Stomach (tissue), 9 donors: ENCODE measurements around the gene ZNF783. TPM values are rescaled to one million over a fixed set of nuclear protein-coding genes. Genes with fewer than 3 reads are reported as not detected.
A peak's percentile ranks its signal among the peaks of the same experiment; 100 is the strongest.
"Not testable (repeated sequence)": the region's sequence is repeated elsewhere in the genome, so short reads cannot be mapped to it uniquely, and the experiment has no call there.

Source experiments
- DNase-seq, 2 donors: peaks; one replicate each; pipeline versions ENCODE4 v3.0.0 to v3.0.0-alpha.2; 2013 to 2019
- H3K27ac ChIP-seq, 5 donors: fragments of 200-600 bp in 4 of 5; sonication (generic) in 4 of 5; one replicate each; pipeline ENCODE4 v1.5.1; 2013 to 2019; ENCODE audit warnings: mild to moderate bottlenecking in 1 of 5, moderate library complexity in 1 of 5
- H3K27me3 ChIP-seq, 3 donors: fragments of 200-600 bp; sonication (generic); one replicate each; pipeline ENCODE4 v1.5.1; 2017 to 2019; ENCODE audit warnings: mixed run types in 1 of 3
- H3K36me3 ChIP-seq, 4 donors: fragments of 200-600 bp; sonication (generic); 1 replicate in 3 of 4; 2 replicates in 1 of 4; pipeline ENCODE4 v1.5.1; 2016 to 2019
- H3K4me1 ChIP-seq, 4 donors: fragments of 200-600 bp; sonication (generic); one replicate each; pipeline ENCODE4 v1.5.1; 2016 to 2019
- H3K4me3 ChIP-seq, 4 donors: fragments of 200-600 bp; sonication (generic) in 3 of 4; one replicate each; pipeline ENCODE4 v1.5.1; 2016 to 2019; ENCODE audit warnings: mild to moderate bottlenecking in 1 of 4
- H3K9me3 ChIP-seq, 4 donors: fragments of 200-600 bp; sonication (generic); one replicate each; pipeline ENCODE4 v1.5.1; 2016 to 2019
- EP300 ChIP-seq: sonication (generic); formaldehyde crosslinking; IDR thresholded peaks from one replicate; pipeline ENCODE4 v1.6.1; 2017; ENCODE audit warnings: antibody characterized with exemption
- POLR2A ChIP-seq, 4 donors: fragments of 450-650 bp; IDR thresholded peaks; one replicate each; pipeline ENCODE4 v1.6.1; 2016; ENCODE audit warnings: antibody characterized with exemption in 4 of 4, control low read depth in 2 of 4, mild to moderate bottlenecking in 1 of 4, moderate library complexity in 1 of 4
- POLR2AphosphoS5 ChIP-seq, 3 donors: sonication (generic); formaldehyde crosslinking; IDR thresholded peaks; one replicate each; pipeline ENCODE4 v1.6.1; 2016; ENCODE audit warnings: antibody characterized with exemption in 3 of 3
- WGBS, 5 donors: extraction: QIAGEN DNeasy Blood & Tissue Kit in 3 of 5; methylation state at CpG; one replicate each; pipeline versions ENCODE4 v1.1.5 to v1.1.7; 2013 to 2018; 5-methylcytosine and 5-hydroxymethylcytosine counted together
- intact Hi-C: fragments of 100-400 bp; cut with DNase I; formaldehyde crosslinking; loops from one replicate; pipeline ENCODE4 v1.15.1; 2023; ENCODE audit warnings: low total_unique reads
- polyA plus RNA-seq, 3 donors: library from polyadenylated mRNA; stranded (reverse); fragments of 200-250 nt; gene quantifications; one replicate each; pipeline ENCODE4 v1.2.3, GENCODE V29; 2013
- total RNA-seq, 5 donors: library from RNA; depleted of rRNA; stranded (reverse); fragments of >200 nt; gene quantifications; one replicate each; pipeline versions ENCODE4 v1.1.0 to v1.2.3, GENCODE V29; 2014 to 2016
- TF ChIP-seq, protein P1 (sequence below), 7 experiments: fragments of 450-650 bp in 4 of 7; fragments of 200-600 bp in 3 of 7; sonication (generic) in 3 of 7; IDR thresholded peaks; one replicate each; pipeline ENCODE4 v1.5.1; 2016 to 2019; ENCODE audit warnings: antibody characterized with exemption in 7 of 7, control low read depth in 2 of 7, mild to moderate bottlenecking in 1 of 7
- donor health status: healthy with polysubstance abuse.
- donor health status: Bipolar disorder and iron deficiency.
- donor health status: healthy.

Gene ZNF783
- total and polyA plus RNA-seq, 8 donors = 3.7 to 31.2 (median 9.5) TPM

DNA sequence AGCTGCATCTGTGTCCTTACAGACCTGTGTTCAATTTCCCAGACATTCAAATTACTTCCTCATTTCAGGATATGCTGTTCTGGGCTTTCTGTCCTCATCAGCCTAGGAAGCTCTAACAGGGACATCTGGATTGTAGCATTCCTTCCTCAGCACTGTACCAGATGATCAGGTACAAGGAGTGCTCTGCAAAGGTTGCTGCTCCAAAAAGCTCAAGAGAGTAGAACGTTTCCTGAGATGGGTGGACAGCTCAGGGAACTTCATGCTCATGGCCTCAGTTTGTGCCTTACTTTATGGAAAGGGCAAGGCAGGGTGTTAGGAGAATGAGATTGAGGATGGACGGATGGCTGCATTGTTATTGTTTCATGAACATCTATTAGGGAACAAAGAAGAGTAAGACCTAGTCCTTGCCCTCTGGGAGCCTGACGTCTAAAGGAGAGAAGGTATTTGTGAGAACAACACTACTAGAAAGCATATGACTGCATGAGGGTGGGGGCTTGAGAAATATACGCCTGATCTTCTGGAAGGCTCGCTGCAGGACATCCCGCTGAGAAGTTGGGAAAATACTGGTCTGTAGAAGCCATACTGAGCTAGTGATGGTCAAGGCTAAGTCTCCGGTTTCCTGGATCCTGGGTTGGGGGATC is 33.0 kb upstream of the ZNF783 start:
- peaks cover 14 to 22% (median 21%) of the 10 kb centered on the region in 4 donors for H3K36me3 ChIP-seq
- H3K27me3 ChIP-seq = no peaks in the 10 kb centered on the region
- H3K4me3 ChIP-seq = no peak overlapping the region
- H3K4me1 ChIP-seq = no peaks in the 10 kb centered on the region
- DNase-seq = no peak
- intact Hi-C loops = no loop called here
- TF ChIP-seq POLR2A (IDR thresholded peaks at IDR 0.05) (no peak), EP300 (no peak), POLR2AphosphoS5 (IDR thresholded peaks at IDR 0.05) (no peak)
- TF ChIP-seq, protein P1, sequence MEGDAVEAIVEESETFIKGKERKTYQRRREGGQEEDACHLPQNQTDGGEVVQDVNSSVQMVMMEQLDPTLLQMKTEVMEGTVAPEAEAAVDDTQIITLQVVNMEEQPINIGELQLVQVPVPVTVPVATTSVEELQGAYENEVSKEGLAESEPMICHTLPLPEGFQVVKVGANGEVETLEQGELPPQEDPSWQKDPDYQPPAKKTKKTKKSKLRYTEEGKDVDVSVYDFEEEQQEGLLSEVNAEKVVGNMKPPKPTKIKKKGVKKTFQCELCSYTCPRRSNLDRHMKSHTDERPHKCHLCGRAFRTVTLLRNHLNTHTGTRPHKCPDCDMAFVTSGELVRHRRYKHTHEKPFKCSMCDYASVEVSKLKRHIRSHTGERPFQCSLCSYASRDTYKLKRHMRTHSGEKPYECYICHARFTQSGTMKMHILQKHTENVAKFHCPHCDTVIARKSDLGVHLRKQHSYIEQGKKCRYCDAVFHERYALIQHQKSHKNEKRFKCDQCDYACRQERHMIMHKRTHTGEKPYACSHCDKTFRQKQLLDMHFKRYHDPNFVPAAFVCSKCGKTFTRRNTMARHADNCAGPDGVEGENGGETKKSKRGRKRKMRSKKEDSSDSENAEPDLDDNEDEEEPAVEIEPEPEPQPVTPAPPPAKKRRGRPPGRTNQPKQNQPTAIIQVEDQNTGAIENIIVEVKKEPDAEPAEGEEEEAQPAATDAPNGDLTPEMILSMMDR (IDR thresholded peaks at IDR 0.05) = no peak
- H3K27ac ChIP-seq = no peak overlapping the region
- WGBS, 5 donors = 50 to 64% (median 58%) methylated on average over 7 of the region's 7 CpGs
- no peaks in the 10 kb centered on the region for H3K9me3 ChIP-seq

DNA sequence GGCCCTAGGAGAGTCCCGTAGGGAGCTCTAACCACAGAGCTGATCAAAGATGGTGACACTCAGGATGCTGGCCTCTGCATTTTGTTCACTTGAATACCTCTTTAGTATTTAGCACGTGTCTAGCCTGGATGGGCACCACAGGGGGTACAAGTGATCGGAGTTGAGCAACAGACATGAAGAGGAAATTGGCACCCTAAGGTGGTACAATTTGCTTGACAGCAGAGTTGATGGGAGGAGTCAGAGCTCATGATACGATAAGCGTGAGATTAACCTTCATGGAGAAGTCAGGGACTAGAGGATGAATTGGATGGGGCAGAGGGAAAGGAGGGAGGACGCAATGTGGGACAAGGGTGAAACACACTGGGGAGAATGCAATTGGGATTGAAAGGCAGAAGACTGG is 32.5 kb upstream of the ZNF783 start:
- no peak for DNase-seq
- H3K4me3 ChIP-seq = no peak overlapping the region
- H3K4me1 ChIP-seq = no peaks in the 10 kb centered on the region
- H3K27ac ChIP-seq = no peak overlapping the region
- intact Hi-C loops = no loop called here
- no peaks in the 10 kb centered on the region for H3K27me3 ChIP-seq
- TF ChIP-seq EP300 (no peak), POLR2AphosphoS5 (IDR thresholded peaks at IDR 0.05) (no peak), POLR2A (IDR thresholded peaks at IDR 0.05) (no peak)
- TF ChIP-seq, protein P1 (IDR thresholded peaks at IDR 0.05) = no peak
- 52 to 65% (median 56%) methylated on average over 6 of the region's 6 CpGs for WGBS, 5 donors
- H3K9me3 ChIP-seq = no peaks in the 10 kb centered on the region
- peaks cover 9 to 17% (median 15%) of the 10 kb centered on the region in 4 donors for H3K36me3 ChIP-seq

DNA sequence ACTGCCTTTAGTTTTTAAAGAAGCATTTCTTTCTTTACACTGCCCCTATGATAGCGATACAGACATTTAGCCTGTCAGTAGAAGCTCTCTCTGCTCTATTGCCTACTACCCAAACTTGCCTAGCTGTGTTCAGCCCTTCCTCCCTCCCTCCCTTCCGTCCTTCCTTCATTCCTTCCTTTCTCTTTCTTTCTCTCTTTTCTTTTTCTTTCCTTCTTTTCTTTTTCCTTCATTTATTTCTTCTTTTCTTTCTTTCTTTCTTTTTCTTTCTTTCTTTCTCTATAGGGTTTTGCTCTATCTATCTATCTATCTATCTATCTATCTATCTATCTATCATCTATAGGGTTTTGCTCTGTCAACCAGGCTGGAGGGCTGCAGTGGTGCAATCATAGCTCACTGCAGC is 29.6 kb upstream of the ZNF783 start:
- no peak for DNase-seq
- no peak for TF ChIP-seq POLR2AphosphoS5 (IDR thresholded peaks at IDR 0.05)
- H3K4me1 ChIP-seq = no peaks in the 10 kb centered on the region
- intact Hi-C loops = no loop called here
- no peaks in the 10 kb centered on the region for H3K9me3 ChIP-seq
- H3K36me3 ChIP-seq = no peaks in the 10 kb centered on the region
- WGBS, 5 donors = 73 to 83% (median 75%) methylated on average over 2 of the region's 2 CpGs
- no peak overlapping the region for H3K27ac ChIP-seq
- no peaks in the 10 kb centered on the region for H3K27me3 ChIP-seq
- H3K4me3 ChIP-seq = no peak overlapping the region

DNA sequence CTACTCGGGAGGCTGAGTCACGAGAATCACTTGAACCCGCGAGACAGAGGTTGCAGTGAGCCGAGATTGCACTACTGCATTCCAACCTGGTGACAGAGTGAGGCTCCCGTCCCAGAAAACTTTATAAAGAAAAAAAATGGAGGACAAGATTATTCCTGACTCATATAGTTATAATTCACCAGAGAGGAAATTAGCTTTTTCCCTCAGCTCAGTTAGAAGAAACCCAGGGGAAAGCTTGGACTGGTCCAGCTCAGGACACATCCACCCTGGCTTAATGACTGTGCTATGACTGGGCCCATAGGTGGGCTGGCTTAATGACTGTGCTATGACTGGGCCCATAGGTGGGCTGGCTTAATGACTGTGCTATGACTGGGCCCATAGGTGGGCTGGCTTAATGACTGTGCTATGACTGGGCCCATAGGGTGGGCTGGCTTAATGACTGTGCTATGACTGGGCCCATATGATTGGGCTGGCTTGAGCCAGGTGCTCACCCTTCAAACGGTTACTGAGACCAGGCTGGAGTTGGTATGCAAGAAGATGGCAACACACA is 28.3 kb upstream of the ZNF783 start:
- H3K9me3 ChIP-seq, H3K27me3 ChIP-seq, H3K4me3 ChIP-seq, intact Hi-C loops, H3K36me3 ChIP-seq, DNase-seq, H3K27ac ChIP-seq, H3K4me1 ChIP-seq: not testable (repeated sequence)
- WGBS, 5 donors = 83 to 88% (median 85%) methylated on average over 7 of the region's 7 CpGs

DNA sequence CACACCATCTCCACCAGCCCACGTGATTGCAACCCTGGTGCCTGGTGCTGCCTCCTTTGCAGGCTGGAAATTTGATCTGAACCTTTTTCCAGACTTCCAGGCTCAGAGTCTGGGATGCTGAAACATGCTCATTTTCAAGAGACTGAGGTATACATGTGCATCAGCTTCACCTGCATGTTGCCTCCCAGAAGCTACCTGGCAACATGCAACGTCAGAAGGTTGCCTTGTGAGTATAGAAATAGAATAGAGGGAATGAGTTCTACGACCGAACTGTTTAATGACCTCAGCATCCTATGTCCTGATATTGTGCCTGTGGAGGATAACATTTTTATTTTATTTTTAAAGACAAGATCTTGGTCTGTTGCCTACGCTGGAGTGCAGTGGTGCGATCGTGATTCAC is 24.5 kb upstream of the ZNF783 start:
- Histone ChIP-seq H3K27me3 (no peaks in the 10 kb centered on the region), H3K4me1 (peaks cover 12 to 29% (median 22%) of the 10 kb centered on the region in 4 donors), H3K9me3 (no peaks in the 10 kb centered on the region), H3K4me3 (no peak overlapping the region), H3K27ac (no peak overlapping the region), H3K36me3 (no peaks in the 10 kb centered on the region)
- DNase-seq = no peak
- intact Hi-C loops = no loop called here
- no peak for TF ChIP-seq POLR2AphosphoS5 (IDR thresholded peaks at IDR 0.05)
- 80 to 83% (median 82%) methylated on average over 7 of the region's 7 CpGs for WGBS, 5 donors

DNA sequence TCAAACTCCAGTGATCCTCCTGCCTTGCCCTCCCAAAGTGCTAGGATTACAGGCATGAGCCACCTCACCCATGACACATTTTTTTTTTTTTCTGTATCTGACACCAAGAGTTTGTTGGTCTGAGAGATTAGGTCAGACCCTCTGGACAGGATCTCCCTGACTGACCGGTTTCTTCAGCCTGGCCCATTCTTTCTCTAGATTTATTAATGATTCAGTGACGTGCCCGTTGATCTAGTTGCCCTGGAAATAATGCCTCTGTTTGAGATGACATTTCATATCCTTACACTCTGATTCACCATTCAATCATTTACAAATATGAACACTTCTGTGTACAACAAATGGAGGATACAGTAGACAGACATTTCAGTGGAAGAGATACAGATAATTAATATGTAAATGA is 23.9 kb upstream of the ZNF783 start:
- Histone ChIP-seq H3K27ac (no peak overlapping the region), H3K4me3 (no peak overlapping the region), H3K27me3 (no peaks in the 10 kb centered on the region), H3K4me1 (peaks cover 12 to 29% (median 22%) of the 10 kb centered on the region in 4 donors), H3K9me3 (no peaks in the 10 kb centered on the region), H3K36me3 (no peaks in the 10 kb centered on the region)
- intact Hi-C loops = no loop called here
- 31 to 64% (median 46%) methylated on average over 3 of the region's 3 CpGs for WGBS, 5 donors
- TF ChIP-seq, protein P1 (IDR thresholded peaks at IDR 0.05) = no peak
- TF ChIP-seq POLR2A (IDR thresholded peaks at IDR 0.05) (no peak), EP300 (no peak), POLR2AphosphoS5 (IDR thresholded peaks at IDR 0.05) (no peak)
- peak in 1 of 2 donors; percentile 44 for DNase-seq
